ENCODE results near the gene TBC1D14. TPM values are rescaled to one million over a fixed set of nuclear protein-coding genes. Genes with fewer than 3 reads are reported as not detected.

Gene TBC1D14
- total RNA-seq, 2 experiments from 2014 or later: 38.4 to 44.1 TPM

DNA sequence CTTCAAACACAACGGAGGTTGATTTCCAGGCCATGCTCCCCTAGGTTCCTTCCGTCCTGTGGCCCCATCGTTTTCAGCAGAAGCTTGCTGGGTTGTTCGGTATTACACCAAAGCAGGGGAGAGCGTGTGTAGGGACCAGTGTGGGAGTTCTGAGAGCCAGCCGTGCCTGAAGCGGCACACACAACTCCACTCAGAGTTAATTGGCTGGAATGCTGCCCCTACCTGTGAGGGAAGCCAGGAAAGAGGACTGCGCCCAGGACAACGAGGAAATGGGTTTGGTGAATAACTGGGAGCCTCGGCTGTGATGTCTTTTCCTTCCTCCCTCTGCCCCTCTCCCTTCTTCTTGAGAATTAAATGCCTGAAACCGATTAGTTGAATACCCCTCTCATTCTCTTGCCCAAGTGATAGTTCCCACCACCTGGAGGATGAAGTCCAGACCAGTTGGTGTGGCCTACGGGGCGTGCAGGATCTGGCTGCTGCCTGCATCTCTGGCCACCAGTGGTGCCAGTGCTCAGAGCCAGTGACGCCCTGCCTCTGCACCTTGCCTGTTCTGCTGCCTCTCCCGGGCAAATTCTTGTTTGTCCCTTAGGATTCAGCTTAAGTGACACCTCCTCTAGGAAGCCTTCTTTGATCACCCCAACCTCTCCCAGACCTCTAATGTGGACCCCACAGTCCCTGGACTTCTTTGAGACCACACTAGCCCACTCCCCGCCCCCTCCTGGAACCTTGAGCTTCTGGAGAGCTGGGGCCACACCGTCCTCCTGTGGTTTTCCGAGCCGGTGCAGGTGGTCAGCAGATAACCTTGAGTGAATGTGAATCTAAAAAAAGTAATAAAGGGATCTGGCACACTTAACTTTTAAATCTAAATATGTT, 33.6 kb downstream of the TBC1D14 start:
- POLR2A ChIA-PET: interaction anchor here (0.7 to 2.0 kb wide), 4 partner anchors 20 to 1198 kb away, joined by 3 to 6 read pairs (median 4); partner anchors contain the start of gene TBC1D14
- TF ChIP-seq, protein P1, sequence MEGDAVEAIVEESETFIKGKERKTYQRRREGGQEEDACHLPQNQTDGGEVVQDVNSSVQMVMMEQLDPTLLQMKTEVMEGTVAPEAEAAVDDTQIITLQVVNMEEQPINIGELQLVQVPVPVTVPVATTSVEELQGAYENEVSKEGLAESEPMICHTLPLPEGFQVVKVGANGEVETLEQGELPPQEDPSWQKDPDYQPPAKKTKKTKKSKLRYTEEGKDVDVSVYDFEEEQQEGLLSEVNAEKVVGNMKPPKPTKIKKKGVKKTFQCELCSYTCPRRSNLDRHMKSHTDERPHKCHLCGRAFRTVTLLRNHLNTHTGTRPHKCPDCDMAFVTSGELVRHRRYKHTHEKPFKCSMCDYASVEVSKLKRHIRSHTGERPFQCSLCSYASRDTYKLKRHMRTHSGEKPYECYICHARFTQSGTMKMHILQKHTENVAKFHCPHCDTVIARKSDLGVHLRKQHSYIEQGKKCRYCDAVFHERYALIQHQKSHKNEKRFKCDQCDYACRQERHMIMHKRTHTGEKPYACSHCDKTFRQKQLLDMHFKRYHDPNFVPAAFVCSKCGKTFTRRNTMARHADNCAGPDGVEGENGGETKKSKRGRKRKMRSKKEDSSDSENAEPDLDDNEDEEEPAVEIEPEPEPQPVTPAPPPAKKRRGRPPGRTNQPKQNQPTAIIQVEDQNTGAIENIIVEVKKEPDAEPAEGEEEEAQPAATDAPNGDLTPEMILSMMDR (conservative IDR thresholded peaks at IDR 0.05; ENCODE audit: low read length): no peak
- TF ChIP-seq EZH2phosphoT487 (IDR thresholded peaks at IDR 0.05; ENCODE audit: borderline replicate concordance, low read depth, low read length): no peak
- peak overlapping the region; percentile 50; the same call in 1 of the 2 replicates for H2AFZ ChIP-seq (ENCODE audit: low read length)
- H3K9me2 ChIP-seq (ENCODE audit: insufficient read depth, low read length): no peaks in the 10 kb centered on the region
- H3K79me2 ChIP-seq (ENCODE audit: insufficient read depth, low read depth, low read length): no peaks in the 10 kb centered on the region
- DNase-seq (ENCODE audit: low spot score): no peak
- H3K4me1 ChIP-seq (ENCODE audit: insufficient read depth, low read length, poor library complexity, severe bottlenecking): peaks cover 53% of the 10 kb centered on the region
- BruUV-seq (replicated peaks): no TSS peak
- H3K9me3 ChIP-seq (ENCODE audit: low read length): no peaks in the 10 kb centered on the region
- peak overlapping the region; percentile 76 for H3K27ac ChIP-seq (ENCODE audit: low read depth, low read length, poor library complexity, severe bottlenecking)
- H4K20me1 ChIP-seq (ENCODE audit: insufficient read depth, low read length): no peaks in the 10 kb centered on the region
- H3K36me3 ChIP-seq (ENCODE audit: insufficient read depth, low read length): no peaks in the 10 kb centered on the region; the same call in 1 of the 2 replicates
- intact Hi-C loops (cut with micrococcal nuclease; ENCODE audit: unreplicated experiment): no loop called here
- peak overlapping the region; percentile 38 for H3K4me3 ChIP-seq (ENCODE audit: low read depth, low read length, poor library complexity, severe bottlenecking)
- peak overlapping the region; percentile 78 for H3K4me2 ChIP-seq (ENCODE audit: low read length)
- CTCF ChIA-PET (ENCODE audit: unreplicated experiment): no interaction called here

DNA sequence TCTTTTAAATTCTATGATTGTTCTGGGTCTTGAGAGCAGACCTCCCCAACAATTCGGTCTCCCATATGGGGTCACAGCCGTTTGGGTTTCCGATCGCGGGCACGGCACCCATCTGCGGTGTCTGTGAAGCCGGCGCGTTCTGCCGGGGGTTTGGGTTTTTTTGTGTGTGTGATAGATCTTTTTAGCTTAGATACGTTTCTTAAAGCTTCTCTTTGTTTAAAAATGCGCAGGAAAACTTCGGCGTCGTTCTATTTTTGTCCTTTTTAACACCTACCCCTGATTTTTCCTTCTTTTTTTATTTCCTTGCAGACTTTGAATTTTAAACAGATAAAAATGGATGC, 34.2 kb downstream of the TBC1D14 start:
- no peak overlapping the region for H3K4me3 ChIP-seq (ENCODE audit: low read depth, low read length, poor library complexity, severe bottlenecking)
- BruUV-seq (replicated peaks): no TSS peak
- no peak for TF ChIP-seq EZH2phosphoT487 (IDR thresholded peaks at IDR 0.05; ENCODE audit: borderline replicate concordance, low read depth, low read length)
- TF ChIP-seq, protein P1 (conservative IDR thresholded peaks at IDR 0.05; ENCODE audit: low read length): no peak
- intact Hi-C loops (cut with micrococcal nuclease; ENCODE audit: unreplicated experiment): no loop called here
- ChIA-PET CTCF (ENCODE audit: unreplicated experiment) (no interaction called here), POLR2A (no interaction called here)
- H3K9me2 ChIP-seq (ENCODE audit: insufficient read depth, low read length): no peaks in the 10 kb centered on the region
- H3K36me3 ChIP-seq (ENCODE audit: insufficient read depth, low read length): no peaks in the 10 kb centered on the region; the same call in 1 of the 2 replicates
- H3K79me2 ChIP-seq (ENCODE audit: insufficient read depth, low read depth, low read length): no peaks in the 10 kb centered on the region
- H3K4me2 ChIP-seq (ENCODE audit: low read length): no peak overlapping the region
- H3K27ac ChIP-seq (ENCODE audit: low read depth, low read length, poor library complexity, severe bottlenecking): no peak overlapping the region
- no peaks in the 10 kb centered on the region for H3K9me3 ChIP-seq (ENCODE audit: low read length)
- DNase-seq (ENCODE audit: low spot score): no peak
- no peaks in the 10 kb centered on the region for H4K20me1 ChIP-seq (ENCODE audit: insufficient read depth, low read length)
- H3K4me1 ChIP-seq (ENCODE audit: insufficient read depth, low read length, poor library complexity, severe bottlenecking): peaks cover 47% of the 10 kb centered on the region
- H2AFZ ChIP-seq (ENCODE audit: low read length): no peak overlapping the region
